Thoracic aorta endothelial cell (primary cell): ENCODE results near the gene ZFR. TPM values are rescaled to one million over a fixed set of nuclear protein-coding genes. Genes with fewer than 3 reads are reported as not detected.
A peak's percentile ranks its signal among the peaks of the same experiment; 100 is the strongest.

ENCODE experiments used
- small RNA-seq: library from RNA; depleted of rRNA; stranded (forward); fragments of <200 nt; gene quantifications from one replicate; pipeline ENCODE3, GENCODE V24; 2012
- total RNA-seq: library from RNA; depleted of rRNA; stranded (reverse); fragments of >200 nt; gene quantifications from 2 replicates; pipeline ENCODE4 v1.2.3, GENCODE V29; 2012

Gene ZFR
- 94.0 and 101 TPM in 2 replicates for total RNA-seq

DNA sequence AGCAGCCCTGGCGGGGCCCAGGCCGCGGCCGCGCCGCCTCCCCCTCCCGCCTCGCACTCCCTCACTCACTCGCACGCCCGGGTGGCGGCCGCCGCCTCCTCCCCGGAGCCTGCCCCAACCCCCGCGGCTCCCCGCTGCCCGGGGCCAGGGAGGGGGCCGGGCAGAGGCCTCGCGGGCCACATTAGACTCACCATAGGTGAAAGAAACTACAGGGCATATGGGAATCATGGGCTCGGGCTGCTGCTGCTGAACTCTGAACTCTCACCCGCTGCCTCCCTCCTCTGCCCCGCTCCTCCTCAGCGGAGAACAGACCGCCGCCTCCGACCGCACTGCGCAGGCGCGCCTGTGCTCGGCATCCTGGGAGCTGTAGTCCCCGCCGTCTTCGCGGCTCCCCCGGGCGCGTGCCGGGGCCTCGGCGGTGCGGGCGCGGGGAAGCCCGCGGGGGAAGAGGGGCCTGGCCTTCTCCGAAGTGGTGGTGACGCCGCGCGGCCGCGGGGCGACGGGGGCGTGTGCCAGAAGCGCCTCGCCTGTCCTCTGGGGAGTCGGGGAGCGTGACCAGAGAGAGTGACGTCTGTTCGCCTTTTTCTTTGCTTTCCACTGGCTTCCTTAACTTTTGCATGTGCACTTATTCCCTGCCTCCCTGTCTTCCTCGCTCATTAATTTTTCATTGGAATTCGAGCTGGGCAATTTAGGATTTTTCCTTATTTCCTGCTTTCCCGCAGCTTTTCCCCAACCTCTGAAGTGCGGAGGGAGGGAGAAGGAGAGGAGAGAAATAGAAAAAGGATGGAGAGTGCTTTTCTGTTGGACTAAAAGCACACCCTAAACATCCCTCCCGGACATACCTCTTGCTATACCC lies at the start of gene ZFR:
Gene ZFR, minus strand, starts transcription at position 310 of the 856 bp plus-strand sequence. Its CDS starts 82 bp downstream, at position 228.

DNA sequence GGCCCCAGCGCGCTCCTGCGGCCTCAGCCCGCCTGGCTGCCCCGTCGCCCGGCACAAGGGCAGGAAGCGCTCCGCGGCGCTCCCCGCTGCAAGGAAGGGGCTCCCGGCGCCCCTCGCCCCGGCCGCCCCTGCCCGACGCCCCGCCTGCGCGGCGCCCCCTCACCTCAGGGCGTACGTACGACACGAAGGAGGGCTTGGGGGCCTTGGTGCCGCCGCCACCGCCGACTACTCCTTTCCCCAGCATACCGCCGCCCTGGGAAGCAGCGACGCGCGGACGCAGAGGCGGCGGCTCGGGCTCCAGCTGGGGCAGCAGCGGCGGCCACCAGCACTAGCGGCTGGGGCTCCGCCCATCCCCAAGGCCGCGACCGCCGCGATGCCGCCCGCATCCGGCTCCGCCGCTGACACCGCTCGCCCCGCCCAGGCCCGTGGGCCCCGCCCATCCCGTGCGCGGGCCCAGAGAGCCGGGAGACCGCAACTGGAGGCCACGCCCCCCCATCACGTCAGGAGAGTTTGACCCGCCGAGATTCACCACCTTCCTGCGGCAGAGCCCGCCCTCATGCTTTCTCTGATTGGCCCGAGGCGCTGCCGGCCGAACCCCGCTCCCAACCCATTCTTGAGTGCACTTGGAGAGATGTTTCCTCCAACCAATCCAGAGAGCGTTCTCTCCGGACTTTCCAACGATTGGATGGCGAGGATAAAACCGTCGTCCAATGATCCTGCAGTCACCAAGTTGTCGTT lies 131.8 kb downstream of the ZFR start, which contains the start of gene MTMR12:
Gene MTMR12, minus strand, starts transcription at position 345 of the 738 bp plus-strand sequence. Its CDS starts 101 bp downstream, at position 244.

Small RNAs within 50 kb of the gene (small RNA-seq; reads per million reads assigned to genes)
- gene MIR579 = not detected
- 1.5 reads per million, percentile 36 among the genes with 10 or more reads in this experiment for gene RNU6-378P

Other genes starting within 250 kb of the ZFR start
- 53.1 and 62.3 TPM in 2 replicates for gene MTMR12, start 131.8 kb downstream of the ZFR start, total RNA-seq
- gene SUB1, start 140.8 kb upstream of the ZFR start, total RNA-seq = 371 and 389 TPM in 2 replicates